Fibroblast of upper back skin (primary cell): ENCODE data around the gene SLC23A1.
"Not testable (repeated sequence)": the region's sequence is repeated elsewhere in the genome, so short reads cannot be mapped to it uniquely, and the experiment has no call there.

Source experiments
- DNase-seq: peaks from one replicate; pipeline ENCODE4 v3.0.0-alpha.2; 2013

SLC23A1 gene

DNA sequence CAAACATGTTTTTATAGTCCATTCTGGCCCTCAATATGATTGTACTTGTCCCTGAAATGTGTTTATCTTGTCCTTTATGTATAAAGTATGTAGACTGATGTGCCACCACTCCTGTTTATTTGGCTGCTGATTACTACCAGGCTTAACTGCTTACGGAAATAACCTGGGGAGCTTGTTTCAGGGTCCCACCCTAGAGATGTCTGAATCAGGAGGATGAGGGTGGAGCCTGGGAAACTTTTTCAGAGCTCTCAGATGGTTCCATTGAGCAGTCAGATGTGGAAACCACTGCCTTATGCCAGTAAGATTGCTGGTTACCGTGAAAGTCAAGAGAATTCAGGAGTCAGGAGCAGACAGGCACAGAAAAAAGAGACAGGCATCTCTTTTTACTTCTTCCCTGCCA is 19.2 kb downstream of the SLC23A1 start:
- no peak for DNase-seq

DNA sequence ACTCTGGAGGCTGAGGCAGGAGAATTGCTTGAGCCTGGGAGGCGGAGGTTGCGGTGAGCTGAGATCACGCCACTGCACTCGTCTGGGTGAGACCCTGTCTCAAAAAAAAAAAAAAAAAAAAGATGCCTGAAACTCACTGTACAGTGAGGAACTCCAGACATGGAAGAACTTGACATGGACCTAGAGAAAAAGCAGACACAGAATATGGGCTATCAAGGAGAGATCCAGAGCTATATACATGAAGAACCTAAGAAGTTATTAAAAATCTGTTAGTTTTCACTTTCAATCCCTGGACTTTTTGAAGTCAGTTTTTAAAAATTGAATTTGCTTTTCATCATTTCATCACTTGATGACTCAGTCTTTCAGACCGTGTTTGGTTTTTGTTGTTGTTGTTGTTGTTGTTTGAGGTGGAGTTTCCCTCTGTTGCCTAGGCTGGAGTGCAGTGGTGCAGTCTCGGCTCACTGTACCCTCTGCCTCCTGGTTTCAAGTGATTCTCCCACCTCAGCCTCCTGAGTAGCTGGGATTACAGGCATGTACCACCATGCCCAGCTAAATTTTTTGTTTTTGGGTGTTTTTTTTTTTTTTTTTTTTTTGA is 21.2 kb downstream of the SLC23A1 start:
- DNase-seq, result no peak

DNA sequence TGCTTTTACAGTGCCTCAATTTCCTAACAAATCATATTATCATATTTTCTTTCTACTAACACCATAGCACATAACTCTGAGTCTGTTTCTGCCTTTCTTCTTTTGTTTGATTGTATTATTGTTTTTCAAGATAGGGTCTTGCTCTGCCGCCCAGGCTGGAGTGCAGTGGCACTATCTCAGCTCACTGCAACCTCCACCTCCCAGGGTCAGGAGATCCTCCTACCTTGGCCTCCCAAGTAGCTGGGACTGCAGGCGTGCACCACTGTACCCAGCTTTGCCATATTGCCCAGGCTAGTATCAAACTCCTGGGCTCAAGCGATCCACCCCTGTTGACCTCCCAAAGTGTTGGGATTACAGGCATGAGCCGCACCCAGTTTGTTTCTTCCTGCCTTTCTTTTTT is 22.7 kb downstream of the SLC23A1 start:
- DNase-seq, result no peak

DNA sequence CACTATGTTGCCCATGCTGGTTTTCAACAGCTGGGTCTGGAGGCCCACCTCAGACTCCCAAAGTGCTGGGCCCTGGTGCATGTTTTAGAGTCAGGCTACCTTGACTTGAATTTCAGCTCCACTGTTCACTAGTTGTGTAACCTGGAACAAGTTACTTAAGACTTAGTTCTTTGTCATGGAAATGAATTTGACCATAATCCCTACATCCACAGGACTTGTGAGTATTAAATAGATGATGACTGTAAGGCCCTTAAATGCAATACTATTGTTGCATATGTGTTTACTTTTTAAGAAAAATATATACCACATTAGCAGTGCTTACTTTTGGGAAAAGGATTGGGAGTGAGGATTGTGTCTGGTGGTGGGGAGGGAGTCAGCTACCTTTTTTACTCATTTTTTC is 25.0 kb downstream of the SLC23A1 start:
- DNase-seq, result no peak

DNA sequence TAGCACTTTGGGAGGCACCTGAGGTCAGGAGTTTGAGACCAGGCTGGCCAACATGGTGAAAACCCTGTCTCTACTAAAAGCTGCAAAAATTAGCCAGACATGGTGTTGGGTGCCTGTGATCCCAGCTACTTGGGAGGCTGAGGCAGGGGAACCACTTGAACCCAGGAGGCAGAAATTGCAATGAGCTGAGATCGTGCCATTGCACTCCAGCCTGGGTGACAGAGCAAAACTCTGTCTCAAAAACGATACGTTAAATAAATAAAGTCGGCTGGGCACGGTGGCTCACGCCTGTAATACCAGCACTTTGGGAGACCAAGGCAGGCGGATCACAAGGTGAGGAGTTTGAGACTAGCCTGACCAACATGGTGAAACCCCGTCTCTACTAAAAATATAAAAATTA is 27.2 kb downstream of the SLC23A1 start:
- not testable (repeated sequence) for DNase-seq

DNA sequence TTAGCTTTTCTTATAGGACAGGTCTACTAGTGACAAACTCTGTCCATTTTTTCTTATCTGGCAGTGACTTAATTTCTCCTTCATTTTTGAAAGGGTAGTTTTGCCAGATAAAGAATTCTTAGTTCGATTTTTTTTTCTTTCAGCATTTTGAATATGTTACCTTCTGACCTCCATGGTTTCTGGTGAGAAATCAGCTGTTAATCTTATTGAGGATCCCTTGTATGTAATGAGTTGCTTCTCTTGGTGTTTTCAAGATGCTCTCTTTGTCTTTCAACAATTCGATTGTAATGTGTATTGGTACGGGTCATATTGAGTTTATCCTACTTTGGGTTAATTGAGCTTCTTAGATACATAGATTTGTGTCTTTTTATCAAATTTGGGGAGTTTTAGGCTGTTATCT is 28.9 kb downstream of the SLC23A1 start:
- DNase-seq, result no peak

DNA sequence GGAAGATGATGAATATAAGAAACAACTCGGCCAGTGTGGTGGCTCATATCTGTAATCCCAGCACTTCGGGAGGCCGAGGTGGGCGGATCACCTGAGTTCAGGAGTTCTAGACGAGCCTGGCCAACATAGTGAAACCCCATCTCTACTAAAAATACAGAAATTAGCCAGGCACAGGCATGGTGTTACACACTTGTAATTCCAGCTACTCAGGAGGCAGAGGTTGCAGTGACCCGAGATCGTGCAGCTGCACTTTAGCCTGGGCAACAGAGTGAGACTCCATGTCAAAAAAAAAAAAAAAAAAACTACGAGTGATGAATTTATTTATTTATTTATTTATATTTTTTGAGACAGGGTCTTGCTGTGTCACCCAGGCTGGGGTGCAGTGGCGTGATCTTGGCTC is 35.2 kb downstream of the SLC23A1 start:
- not testable (repeated sequence) for DNase-seq

DNA sequence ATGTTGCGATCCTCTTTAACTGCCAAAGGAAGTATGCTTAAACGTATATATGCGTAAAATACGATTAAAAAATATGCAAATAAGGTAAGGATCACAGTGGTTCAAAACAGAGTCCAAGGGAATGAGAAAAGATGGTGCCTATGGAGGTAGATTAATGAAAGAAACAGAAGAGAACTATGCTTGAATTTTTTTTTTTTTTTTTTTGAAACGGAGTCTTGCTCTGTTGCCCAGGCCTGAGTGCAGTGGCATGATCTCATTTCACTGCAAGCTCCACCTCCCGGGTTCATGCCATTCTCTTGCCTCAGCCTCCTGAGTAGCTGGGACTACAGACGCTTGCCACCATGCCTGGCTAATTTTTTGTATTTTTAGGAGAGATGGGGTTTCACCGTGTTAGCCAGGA is 37.7 kb downstream of the SLC23A1 start:
- not testable (repeated sequence) for DNase-seq

DNA sequence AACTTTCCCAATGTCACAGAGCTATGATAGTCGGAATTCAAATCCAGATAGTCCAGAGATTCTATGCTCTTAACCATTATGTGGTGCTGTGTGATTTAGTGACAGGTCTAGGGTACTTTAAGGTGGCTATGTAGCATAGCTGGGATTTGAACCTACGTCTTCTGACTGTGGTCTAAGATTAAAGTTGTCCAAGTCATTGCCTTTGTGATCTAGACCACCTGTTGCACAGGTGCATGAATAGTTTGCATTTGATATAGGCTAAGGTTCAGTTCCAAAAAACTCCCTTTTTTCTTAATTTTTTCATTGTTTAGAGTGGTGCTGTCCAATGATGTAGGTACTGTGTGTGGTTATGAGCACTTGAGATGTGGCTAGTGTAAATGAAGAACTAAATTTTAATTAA is 38.9 kb downstream of the SLC23A1 start:
- no peak for DNase-seq

DNA sequence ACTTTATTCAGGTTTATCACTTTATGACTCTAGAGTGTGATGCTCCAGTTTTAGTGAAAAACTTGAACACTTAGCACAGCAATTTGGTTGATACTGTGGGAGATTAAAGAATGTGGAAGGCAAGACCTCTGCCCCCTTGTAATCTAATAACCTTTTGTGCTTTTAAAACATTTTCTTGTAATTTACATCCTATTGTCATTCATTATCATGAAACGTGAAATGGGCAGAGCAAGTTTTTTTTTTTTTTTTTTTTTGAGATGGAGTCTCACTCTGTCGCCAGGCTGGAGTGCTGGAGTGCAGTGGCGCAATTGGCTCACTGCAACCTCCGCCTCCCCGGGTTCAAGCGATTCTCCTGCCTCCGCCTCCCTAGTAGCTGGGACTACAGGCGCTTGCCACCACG is 39.6 kb downstream of the SLC23A1 start:
- DNase-seq, result no peak

DNA sequence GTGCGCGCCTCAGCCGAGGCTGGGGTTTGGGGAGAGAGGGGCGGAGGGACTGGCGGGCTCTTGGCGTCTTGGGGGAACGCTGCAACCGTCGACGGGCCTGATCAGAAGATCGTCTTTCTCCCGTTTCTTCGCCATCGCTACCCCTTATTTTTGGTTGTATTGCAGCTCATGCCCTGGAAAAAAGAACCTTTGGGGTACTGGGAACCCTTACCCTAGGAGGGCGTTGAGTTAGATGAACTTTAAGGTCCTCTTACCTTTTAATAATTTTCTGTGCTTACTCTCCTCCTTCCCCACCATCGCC is 40.7 kb downstream of the SLC23A1 start:
- DNase-seq, result no peak

DNA sequence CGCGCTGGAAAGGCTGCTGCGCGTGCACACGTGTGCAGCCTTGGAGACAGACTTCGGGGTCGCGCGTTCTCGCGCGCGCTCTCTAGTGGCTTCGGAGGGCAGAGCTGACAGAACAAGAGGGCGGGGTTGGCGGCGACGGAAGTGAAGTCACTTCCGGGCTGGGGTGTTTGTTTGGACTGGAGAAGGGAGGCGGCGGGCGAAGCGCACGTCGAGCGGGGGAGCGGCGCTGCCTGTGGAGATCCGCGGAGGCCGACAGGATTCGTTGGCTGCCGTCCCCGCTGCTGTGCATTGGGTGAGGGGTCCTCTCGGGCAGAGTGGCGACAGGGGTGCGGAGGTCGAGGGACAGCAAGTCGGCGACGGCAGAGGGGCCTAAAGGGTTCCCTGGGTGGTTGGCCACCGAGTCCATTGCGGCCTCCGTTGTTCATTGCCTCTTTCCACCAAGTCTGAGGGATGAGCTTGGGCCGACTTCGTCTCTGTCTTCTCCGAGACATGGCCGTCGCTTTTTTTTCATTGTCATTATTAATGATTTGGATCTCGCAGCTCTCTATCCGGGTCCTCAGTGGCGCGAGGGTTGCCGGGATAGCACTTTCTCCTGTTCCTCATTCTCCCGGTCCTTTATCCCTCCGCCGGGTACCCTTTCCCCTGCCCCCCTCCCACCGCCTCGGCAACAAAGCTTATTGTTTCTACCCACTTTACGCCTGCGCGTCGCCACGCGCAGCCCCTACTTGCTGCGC is 41.2 kb downstream of the SLC23A1 start, which contains the start of gene PAIP2:
PAIP2 (plus strand) TSS at position 166 of the 734 bp plus-strand sequence. CDS start 21,931 bp downstream, outside the sequence.
- peak; percentile 98 for DNase-seq

DNA sequence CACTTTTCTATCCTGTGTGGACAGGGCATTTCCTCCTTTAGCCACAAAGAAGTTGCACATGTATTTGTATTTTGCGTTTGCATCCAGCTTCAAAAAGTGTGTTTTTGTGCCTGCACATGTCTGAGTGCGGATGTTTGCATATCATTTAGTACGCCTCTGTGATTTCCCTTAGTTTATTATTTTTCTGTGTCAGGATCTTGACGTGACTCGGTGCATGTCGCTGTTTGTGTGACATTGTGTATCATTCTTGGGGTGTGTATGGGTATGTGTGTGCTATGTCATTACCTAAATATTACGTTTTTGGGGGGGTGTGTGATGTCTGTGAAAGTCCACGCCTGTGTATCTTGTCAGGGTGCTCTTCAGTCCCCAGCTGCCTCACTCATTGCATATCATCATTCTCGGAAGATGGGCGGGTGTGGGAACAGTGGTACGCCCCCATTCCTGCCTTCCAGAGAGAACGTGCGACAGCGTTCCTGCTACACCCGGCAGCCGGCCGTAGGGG is 41.9 kb downstream of the SLC23A1 start:
- no peak for DNase-seq

DNA sequence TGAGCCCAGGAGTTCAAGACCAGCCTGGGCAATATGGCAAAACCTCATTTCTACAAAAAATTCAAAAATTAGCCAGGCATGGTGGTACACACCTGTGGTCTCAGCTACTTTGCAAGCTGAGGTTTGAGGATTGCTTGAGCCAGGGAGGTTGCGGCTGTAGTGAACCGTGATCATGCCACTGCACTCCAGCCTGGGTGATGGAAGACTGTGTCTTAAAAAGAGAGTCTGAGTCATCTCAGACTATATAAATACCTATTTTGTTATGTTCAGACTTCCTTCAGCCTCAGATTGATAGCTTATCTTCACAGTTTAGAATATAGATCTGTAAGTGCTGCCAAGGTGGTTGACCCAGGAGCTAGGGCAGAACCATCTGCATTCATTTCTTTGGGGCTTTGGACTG is 43.0 kb downstream of the SLC23A1 start:
- DNase-seq, result no peak

DNA sequence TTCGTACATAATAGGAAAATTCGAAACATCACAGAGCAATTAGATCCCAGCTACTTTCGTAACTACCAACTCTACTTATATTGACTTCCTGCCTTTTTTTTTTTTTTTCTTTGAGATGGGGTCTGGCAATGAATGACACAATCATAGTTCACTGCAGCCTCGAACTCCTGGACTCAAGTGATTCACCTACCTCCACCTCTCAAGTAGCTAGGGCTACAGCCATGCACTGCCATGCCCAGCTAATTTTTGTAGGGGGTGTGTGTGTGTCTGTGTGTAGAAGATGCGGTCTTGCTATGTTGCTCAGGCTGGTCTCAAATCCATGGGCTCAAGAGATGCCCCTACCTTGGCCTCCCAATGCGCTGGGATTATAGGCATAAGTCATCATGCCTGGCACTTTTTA is 47.3 kb downstream of the SLC23A1 start:
- no peak for DNase-seq
